AG20443 (cell line): Measurements from ENCODE around the gene MRRF.
A peak's percentile ranks its signal among the peaks of the same experiment; 100 is the strongest.
"Not testable (repeated sequence)": the region's sequence is repeated elsewhere in the genome, so short reads cannot be mapped to it uniquely, and the experiment has no call there.

Experiments
- DNase-seq: peaks from one replicate; pipeline ENCODE4 v3.0.0; 2012; ENCODE audit warnings: low spot score, mixed read lengths

The MRRF gene

DNA sequence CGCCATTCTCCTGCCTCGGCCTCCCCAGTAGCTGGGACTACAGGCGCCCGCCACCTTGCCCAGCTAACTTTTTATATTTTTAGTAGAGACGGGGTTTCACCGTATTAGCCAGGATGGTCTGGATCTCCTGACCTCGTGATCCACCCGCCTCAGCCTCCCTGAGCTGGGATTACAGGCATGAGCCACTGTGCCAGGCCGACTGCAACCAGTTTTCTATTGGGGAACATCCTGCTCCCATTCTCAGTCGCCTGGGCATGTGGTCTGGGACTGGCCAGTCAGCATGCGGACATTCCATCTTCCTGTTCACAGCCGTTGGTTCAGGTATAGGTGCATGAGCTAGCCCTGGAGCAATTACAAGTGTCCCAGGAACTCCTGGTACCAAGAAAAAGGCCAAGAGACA, 98.4 kb downstream of the MRRF start:
- DNase-seq, result not testable (repeated sequence)

DNA sequence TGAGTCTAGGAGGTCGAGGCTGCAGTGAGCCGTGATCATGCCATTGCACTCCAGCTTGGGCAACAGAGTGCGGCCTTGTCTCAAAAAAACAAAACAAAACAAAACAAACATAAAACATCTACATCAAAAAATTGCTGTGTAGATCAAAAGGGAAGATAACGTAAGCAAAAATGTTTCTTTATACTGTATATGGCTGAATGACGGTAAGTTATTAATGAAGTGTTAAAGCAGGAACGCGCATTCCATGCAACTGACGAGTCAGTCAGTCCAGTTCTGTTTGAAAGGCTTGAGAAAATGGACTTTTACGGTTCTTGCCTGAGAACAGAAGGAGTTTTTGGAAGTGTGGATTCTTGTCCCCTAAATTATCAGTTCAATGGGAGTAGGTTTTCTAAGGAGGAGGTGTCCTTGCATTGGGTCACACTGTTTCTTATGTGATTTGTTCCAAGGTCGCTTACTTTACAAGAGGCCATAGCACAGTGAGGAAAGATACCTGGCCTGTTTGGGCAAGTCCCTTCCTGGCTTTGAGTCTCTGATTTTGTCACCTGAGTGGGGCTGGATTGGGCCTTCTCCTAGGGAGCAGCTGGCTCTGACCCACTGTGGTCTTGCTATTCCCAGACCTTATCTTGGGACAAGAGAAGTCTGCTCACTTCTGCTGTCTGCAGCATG, 99.6 kb downstream of the MRRF start:
- no peak for DNase-seq

DNA sequence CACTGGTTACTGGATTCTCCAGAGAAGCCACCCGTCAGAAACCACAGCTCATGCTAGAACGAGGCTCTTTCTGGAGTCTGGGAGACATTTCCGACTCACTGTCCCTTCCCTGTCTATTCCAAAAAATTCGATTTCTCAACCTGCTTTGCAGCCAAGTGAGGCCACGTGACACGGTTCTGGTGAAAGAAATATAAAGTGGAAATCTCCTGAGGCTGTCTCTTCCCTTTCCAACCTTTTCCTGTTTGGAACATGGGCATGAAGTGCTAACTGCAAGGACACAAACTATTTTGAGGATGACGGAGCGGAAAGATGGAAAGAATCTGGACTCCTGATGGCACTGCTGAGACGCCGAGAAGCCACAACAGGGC, 100.1 kb downstream of the MRRF start:
- peak; percentile 62 for DNase-seq

DNA sequence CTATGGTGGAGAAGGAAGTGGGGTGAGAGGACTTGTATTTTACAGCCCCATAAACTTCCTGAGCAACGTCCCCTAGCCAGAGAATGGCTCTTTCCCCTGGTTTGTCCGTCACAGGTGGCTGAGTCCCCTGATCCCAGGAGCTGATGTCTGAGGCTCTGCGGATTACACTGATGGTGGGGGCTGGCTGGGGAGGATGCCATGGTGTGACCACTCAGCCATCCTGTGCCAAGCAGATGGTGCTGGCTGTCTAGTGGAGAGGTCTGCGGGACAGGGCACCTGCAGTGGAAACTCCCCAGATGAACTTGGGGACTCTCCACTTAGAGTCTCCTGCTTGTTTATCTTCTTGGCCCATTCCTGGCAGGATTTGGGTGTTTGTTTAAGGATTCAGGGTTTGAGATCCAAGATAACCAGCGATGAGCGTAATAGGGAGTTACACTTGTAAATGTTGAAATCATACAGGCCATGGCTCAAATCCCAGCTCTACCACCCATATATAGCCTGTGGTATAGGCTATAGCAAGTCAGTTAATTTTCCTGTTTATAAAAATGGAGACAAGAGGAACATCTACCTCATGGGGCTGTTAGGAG, 101.5 kb downstream of the MRRF start:
- no peak for DNase-seq

DNA sequence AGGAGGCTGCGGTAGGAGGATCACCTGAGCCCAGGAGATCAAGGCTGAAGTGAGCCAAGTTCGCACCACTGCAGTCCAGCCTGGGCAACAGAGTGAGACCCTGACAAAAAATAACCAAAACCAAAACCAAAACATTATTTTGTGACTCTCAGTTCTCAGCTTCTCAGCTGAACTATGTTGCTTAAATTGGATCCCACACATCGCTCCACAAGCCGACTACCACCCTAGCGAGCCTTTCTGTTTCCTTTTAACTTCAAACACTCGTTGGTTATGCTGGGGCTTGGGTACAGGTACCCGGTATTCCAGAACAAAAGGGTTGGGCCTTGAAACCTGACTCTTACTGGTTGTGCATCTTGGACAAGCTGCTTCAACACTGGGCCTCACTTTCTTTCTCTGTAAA, 102.4 kb downstream of the MRRF start:
- DNase-seq, result no peak

DNA sequence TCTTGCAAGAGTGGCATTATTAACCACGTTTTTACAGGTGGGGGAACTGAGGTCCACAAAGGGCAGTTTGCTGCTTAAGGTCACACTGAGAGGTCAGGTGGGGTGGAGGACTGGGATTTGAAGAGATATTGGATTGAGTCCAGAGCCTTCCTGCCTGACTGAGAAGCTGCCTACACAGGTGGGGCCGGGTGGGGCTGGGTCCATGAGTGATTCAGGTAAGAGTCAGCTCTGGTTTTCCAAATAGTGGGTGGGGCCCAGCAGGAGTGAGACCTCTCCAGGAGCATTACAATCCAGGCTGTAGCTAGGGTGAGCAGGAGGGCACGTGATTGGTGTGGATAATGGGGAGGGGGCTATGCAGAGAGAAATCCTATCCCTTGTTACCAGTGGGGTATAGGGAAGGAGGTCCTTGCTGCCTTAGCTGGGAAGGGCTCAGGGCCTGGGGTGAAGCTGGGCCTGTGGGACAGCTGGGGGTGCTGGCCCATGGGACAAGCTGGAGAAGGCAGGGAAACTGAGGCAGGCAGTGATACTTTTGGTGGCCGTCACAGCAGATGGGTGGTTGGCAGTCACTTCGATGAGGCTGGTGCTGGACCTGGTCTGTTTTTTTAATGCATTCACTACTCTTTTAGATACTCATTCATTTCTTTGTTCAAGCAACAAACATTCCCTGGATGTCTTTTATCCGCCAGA, 103.2 kb downstream of the MRRF start:
- DNase-seq, result no peak

DNA sequence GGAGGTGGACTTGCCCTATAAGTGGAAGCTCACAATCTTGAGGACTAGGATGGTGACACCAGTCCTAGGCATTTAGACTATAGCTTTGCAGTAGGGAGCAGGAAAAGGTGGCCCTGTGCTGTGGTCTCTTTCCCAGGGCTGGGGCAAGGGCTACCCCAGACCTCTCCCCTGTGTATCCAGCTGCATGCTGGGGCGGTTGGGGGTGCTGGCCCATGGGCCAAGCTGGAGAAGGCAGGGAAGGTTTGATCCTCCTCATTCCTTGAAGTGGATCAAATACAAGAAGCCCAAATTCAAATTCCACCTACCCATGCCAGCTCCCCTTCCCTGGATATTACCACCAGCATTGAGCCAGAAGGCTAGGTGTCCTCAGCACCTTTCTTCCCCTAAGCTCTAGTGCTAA, 104.0 kb downstream of the MRRF start:
- no peak for DNase-seq

DNA sequence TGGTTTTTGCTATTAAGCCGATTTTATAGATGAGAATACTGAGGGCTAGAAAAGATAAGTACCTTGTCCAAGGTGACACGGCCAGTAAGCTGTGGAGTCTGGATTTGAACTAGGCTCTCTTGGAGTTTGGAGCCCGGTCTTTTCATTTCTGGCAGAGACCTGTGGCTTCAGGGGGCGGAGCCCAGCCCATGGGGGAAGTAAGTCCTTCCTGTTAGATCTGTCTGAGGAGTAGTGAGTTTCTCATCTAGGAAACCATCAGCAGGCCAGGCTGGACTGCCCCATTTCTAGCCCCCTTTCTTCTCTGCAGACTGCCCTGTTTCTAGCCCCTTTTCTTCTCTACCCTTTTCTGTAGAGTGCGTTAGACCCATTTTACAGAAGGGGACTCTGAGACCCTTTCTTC, 105.6 kb downstream of the MRRF start:
- no peak for DNase-seq

DNA sequence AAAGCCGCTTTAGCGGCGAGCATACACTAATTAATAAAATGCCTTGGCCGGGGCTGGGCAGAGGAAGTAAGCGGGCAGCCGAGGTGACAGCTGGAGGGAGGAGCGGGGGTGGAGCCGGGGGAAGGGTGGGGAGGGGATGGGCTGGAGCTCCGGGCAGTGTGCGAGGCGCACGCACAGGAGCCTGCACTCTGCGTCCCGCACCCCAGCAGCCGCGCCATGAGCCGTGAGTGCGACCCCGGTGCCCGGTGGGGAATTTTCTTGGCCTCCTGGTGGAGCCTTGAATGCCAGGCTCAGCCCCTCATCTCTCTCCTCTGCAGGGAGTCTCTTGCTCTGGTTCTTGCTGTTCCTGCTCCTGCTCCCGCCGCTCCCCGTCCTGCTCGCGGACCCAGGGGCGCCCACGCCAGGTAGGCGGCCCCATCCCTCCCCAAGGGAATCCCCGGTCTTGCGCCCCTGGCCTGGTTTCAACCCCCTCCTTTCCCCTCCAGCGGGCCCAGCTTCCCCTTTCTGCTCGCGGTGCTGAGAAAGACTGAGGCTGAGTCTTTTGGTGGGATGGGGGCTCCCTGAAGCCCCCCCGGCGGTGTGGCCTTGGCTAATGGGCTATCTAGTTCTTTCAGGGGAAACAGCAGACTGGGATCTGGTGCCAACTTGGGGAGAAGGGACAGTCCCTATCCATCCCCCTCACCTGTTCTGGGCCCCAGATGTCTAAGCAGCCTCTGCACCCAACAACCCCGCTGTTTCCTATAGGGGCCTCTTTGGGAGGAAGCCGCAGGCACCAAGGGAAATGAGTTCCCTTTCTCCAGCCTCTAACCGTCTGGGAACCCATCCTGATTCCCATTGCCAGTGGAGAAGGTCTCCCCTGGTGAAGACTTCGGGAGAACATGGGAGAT, 106.4 kb downstream of the MRRF start, which contains the start of gene PTGS1:
Gene PTGS1, plus strand, starts transcription at position 156 of the 887 bp plus-strand sequence. Its CDS starts 61 bp downstream, at position 217.
- DNase-seq, result peak; percentile 80

DNA sequence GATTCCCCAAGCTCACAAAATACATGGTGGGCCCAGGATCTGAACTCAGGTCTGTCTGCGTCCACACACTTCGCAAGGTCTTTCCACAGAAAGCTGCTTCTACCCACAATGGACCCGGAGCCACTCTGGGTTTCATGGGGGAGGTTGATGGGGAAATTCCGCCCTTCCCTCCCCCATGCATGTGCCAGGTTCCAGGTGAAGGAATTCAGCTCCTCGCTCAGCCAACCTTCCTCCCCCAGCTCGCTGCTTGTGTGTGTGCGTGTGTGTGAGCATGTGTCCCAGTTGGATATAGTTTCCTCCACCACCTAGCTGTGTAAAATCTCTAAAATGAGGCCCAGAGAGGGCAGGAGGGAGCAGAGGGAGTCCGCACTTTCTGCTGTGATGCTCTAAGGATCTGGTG, 107.2 kb downstream of the MRRF start:
- DNase-seq, result no peak

DNA sequence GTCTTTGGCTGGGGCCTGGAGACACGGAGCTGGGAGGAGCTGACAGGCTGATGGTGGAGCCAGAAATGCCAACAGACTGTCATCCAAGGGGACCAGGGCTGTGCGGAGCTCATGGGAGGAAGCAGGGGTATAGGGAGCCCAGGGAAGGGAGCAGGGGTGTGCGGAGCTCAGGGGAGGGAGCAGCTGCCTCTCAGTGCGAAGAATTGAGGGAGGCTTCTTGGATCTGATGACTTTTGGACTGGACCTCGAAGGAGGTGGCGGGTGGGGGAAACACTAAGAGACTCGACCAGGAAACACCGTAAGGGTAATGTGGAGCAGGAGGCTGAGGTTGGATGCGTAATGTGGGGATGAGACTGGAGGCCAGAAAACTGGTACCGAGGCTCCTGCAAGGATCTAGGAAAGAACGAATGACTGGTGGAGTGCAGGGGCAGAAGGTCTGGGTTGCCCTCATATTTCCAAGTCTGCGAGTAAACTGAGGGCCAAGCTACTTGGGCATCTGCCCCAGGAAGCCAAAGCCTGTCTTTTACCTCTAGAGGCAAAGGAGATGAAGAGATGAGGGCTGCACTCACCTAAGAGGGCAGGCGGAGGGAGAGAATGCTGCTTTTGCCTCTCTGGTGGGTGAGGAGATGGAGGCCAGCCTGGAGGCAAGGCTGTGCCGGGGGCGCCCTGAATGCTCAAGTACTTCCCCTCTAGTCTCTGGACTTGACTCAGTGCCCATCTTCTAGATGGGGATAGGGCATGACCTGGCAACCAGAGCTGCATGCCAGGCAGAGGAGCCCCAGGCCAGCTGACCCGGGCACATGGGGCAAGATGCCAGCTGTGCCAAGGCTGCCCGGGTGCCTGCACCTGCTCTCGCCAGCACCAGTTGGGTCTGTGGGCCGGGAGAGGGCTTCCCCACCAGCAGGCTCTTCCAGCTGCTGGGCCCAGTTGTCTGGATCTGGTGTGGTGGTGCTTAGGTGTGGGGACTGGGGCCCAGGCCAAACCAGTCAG, 108.5 kb downstream of the MRRF start:
- no peak for DNase-seq

DNA sequence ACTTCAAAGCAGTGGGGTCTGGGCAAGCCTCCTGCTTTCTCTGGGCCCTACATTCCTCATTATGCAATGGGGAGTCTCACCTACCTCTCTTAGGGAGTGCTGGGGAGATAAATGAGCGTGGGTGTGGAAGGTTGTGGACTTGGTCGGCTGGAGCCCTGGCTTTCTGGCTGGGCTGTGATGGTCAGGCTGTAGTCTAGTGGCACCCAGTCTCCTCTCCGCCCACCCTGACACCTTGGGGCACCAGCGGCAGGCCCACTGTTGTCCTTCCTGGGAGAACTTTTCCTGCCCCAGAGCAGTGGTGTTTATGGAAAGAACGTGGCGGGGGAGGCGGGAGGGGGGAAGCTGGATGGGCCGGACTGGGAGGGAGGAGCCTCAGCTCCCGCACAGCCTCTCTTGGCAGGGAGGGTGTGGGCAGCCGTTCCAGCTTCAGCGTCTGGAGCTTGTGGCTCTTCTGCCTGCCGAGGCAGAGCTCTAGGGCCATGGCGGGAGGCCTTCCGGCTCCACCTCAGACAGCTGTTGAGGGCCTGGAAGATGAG, 110.3 kb downstream of the MRRF start:
- peak; percentile 96 for DNase-seq

DNA sequence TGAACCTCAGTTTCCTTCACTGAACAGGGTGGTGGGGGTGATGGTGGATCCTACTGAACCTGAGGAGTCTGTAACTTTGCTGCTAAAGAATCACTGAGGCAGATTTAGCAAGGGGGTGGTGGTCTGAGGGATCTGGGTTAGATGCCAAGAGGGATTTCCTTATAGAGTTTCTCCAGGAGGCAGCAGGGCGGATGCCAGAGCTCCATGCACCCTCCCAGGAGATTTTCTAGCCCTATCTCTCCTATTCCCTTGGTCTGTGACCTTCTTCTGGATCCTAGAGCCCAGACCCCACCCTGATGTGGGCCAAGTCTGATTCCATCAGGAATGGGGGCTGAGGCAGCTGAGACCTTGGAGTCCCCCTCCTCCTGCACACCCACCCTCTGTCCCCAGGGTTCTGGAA, 112.1 kb downstream of the MRRF start:
- no peak for DNase-seq

DNA sequence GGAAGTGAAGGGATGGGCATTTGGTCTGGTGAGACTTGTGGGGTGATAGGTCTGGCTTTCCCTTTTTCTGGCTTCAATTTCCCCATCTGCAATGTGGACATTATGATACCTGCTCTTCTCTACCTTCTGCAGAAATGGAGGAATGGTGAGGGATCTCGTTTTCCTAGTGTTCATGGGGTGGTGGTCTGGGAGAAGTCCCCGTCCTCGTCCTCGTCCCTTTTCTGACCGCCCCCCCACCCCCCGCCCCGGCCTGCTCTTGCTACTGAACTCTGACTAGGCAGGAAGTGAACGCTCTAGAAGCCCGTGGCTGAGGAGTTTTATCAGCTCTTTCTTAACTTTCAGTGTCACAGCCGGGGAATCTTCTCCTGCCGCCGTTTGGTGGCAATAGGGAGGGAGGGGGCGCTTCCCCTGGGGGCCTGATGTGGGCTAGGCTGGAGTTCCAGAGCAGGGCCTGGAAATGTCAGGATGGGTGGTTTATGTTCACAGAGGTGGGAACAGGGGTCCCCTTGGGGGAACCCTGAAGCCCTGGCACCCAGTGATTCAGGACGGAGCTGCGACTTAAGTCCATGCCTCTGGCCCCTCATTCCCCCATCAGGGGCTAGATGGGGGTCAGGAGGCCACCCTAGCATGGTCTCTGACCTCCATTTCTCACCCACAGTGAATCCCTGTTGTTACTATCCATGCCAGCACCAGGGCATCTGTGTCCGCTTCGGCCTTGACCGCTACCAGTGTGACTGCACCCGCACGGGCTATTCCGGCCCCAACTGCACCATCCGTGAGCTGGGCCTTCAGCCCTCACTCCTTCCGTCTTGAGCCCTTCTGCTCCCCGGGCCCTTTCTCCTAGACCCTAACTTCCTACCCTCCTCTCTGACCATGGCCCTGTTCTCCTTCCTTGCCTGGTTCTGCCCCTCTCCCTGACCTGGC, 112.8 kb downstream of the MRRF start:
- no peak for DNase-seq

DNA sequence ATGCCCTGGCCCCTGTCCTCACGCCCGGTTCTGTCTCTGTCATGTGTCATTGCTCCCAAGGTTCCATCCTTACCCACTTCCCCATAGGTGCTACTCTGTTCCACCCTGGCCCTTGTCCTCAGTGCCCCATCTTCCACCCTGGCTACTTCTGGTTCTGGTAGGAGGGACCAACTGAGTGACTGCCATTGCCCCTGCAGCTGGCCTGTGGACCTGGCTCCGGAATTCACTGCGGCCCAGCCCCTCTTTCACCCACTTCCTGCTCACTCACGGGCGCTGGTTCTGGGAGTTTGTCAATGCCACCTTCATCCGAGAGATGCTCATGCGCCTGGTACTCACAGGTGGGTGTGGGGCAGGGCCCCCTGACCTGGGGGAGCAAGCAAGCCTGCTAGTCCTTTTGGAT, 113.6 kb downstream of the MRRF start:
- DNase-seq, result no peak

DNA sequence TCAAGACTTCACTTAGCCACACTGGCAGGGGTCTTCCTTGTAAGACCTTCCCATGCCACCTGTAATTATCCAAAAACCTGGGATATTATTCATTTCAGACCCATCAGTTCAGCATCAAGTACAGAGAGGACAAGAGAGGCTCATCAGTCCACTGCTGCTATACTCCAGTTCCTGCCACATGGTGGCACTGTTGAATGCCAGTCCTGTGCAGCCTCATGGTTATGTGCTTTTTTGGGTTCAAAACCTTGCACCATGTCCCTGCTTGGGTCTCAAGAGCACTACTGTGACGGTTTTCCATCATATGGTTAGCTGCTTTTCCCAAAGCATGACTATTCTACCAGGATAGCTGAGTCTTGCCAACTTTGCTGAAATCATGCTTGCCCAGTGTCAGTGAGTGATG, 114.7 kb downstream of the MRRF start:
- no peak for DNase-seq

DNA sequence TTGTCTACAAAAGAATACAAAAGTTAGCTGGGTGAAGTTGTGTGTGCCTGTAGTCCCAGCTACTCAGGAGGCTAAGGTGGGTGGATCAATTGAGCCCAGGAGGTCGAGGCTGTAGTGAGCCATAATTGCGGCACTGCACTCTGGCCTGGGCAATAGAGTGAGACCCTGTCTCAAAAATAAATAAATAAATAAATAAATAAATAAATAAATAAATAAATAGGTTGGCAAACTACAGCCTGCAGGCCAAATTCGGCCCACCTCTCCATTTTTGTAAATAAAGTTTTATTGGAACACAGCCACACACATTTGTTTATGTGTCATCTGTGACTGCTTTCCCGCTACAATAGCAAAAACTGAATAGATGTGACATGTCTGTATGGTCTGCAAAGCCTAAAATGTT, 115.6 kb downstream of the MRRF start:
- DNase-seq, result no peak
